Heart left ventricle (tissue), 16 donors: ENCODE data around the gene FMO2. TPM values are rescaled to one million over a fixed set of nuclear protein-coding genes. Genes with fewer than 3 reads are reported as not detected.

Source experiments
- ATAC-seq, 4 donors: fragments of 200-7000 bp; cut with Tn5 transposase; one replicate each; pipeline ENCODE4 v1.9.1; 2020 to 2022; ENCODE audit warnings: moderate library complexity in 4 of 4, mild to moderate bottlenecking in 3 of 4, moderate number of reproducible peaks in 1 of 4
- DNase-seq, 5 donors: peaks; one replicate each; pipeline ENCODE4 v3.0.0-alpha.2; 2020
- H3K27ac ChIP-seq, 12 donors: fragments of 200-600 bp; sonication (generic) in 4 of 12; one replicate each; pipeline versions ENCODE4 v1.5.0 to v1.8.0; 2016 to 2022; ENCODE audit warnings: mild to moderate bottlenecking in 2 of 12
- H3K27me3 ChIP-seq, 9 donors: fragments of 200-600 bp; sonication (generic) in 2 of 9; one replicate each; pipeline versions ENCODE4 v1.5.1 to v1.8.0; 2016 to 2022; ENCODE audit warnings: mild to moderate bottlenecking in 3 of 9
- H3K36me3 ChIP-seq, 9 donors: fragments of 200-600 bp; sonication (generic) in 2 of 9; one replicate each; pipeline versions ENCODE4 v1.5.0 to v1.8.0; 2018 to 2022; ENCODE audit warnings: mild to moderate bottlenecking in 2 of 9
- H3K4me1 ChIP-seq, 12 donors: fragments of 200-600 bp; sonication (generic) in 4 of 12; one replicate each; pipeline versions ENCODE4 v1.5.0 to v1.8.0; 2016 to 2022; ENCODE audit warnings: mild to moderate bottlenecking in 3 of 12
- H3K4me3 ChIP-seq, 12 donors: fragments of 200-600 bp; sonication (generic) in 4 of 12; one replicate each; pipeline versions ENCODE4 v1.5.0 to v1.8.0; 2017 to 2022; ENCODE audit warnings: mild to moderate bottlenecking in 9 of 12, moderate library complexity in 4 of 12
- H3K9me3 ChIP-seq, 12 donors: fragments of 200-600 bp; sonication (generic) in 4 of 12; one replicate each; pipeline versions ENCODE4 v1.5.0 to v1.8.0; 2016 to 2022; ENCODE audit warnings: mild to moderate bottlenecking in 1 of 12
- POLR2A ChIP-seq, 2 donors: fragments of 450-650 bp; IDR thresholded peaks; one replicate each; pipeline ENCODE4 v1.6.1; 2017; ENCODE audit warnings: antibody characterized with exemption in 2 of 2, mild to moderate bottlenecking in 2 of 2, moderate library complexity in 2 of 2
- WGBS, 4 donors: extraction: QIAGEN DNeasy Blood & Tissue Kit in 2 of 4; methylation state at CpG; one replicate each; pipeline versions ENCODE4 v1.1.5 to v1.1.7; 2013 to 2018; 5-methylcytosine and 5-hydroxymethylcytosine counted together
- intact Hi-C, 10 donors: fragments of 100-400 bp; cut with DNase I; formaldehyde crosslinking; loops; one replicate each; pipeline versions ENCODE4 v1.11.1 to v1.14.2; 2022
- polyA plus RNA-seq, 2 donors: library from polyadenylated mRNA; stranded (reverse); fragments of 200-250 nt; gene quantifications; one replicate each; pipeline ENCODE4 v1.2.3, GENCODE V29; 2013
- total RNA-seq, 9 donors: library from RNA; depleted of rRNA in 2 of 9; stranded (reverse); fragments of >200 nt in 2 of 9; fragmentation: NEBNext Ultra II Directional in 3 of 9; extraction: Animal tissue kit (Norgen Biotek cat#: 25700) in 3 of 9; gene quantifications; one replicate each; pipeline versions ENCODE4 v1.1.0 to v1.2.4, GENCODE V29; 2016 to 2023
- TF ChIP-seq, protein P1 (sequence below), 12 donors: fragments of 200-600 bp; sonication (generic) in 4 of 12; IDR thresholded peaks; one replicate each; pipeline versions ENCODE4 v1.5.0 to v1.8.0; 2018 to 2022; ENCODE audit warnings: antibody characterized with exemption in 12 of 12, mild to moderate bottlenecking in 5 of 12
- donor health status: ischemic (EF 13 %, LVEDD 7.1; RV severe dilation, severe dysfunction).
- donor health status: healthy with polysubstance abuse.
- donor health status: DM: no; HTN: yes; CAD: no.
- donor health status: DM: no; HTN: no; CAD: no.
- donor health status: ischemic (EF 25% LVEDD 6.9; RV normal size, moderate dysfunction).
- donor health status: ischemic (EF 25% LVEDD 5.7; RV mildly dilated, moderate dysfunction).
- donor health status: healthy.
- donor health status: DM: yes; HTN: yes; CAD: no.
- donor health status: ischemic (EF 35%, LVEDD 5.7; RV mildly dilated, moderate dysfunction).
- donor health status: nonischemic (EF 11% LVEDD 7.7; RV severe dilation, severe dysfunction).
- donor health status: DM: yes; HTN: yes; CAD: no.
- donor health status: PGD.
- donor health status: ischemic (EF 29% LVEDD 5.4; RV normal size, mild dysfunction).
- donor health status: nonischemic (EF 23%, LVEDD 6.1; RV moderate dilation, normal function).

The FMO2 gene
- total and polyA plus RNA-seq, 11 donors, result 7.5 to 65.6 (median 28.6) TPM

DNA sequence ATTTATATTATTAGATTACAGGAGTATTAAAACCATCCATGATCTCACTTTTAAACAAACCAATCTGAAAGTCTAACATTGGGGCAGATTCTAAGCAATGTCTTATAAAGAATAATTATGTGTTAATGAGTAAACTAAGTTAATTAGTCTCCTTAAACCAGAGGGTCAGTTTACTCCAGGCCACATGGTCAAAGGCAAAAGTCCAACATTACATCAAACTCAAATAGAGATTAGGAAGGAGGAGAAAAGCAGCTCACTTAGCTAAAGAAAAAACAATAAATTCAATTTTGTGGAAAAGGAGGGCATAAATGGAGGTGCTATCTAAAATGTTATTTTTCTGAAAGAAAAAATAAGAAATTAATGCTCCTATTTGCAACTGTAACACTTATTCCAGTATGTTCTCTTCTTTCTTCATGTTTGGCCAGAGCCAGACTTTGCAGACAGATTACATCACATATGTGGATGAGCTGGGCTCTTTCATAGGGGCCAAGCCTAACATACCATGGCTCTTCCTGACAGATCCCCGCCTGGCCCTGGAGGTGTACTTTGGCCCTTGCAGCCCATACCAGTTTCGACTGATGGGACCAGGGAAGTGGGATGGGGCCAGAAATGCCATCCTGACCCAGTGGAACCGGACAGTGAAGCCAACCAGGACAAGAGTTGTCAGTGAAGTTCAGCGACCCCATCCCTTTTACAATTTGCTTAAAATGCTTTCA, 24.3 kb upstream of the FMO2 start:
- H3K27me3 ChIP-seq, result no peaks in the 10 kb centered on the region
- H3K4me1 ChIP-seq, result peaks cover 0 to 15% (median 2%) of the 10 kb centered on the region in 12 donors
- peaks cover 0 to 6% (median 0%) of the 10 kb centered on the region in 12 donors for H3K9me3 ChIP-seq
- TF ChIP-seq, protein P1, sequence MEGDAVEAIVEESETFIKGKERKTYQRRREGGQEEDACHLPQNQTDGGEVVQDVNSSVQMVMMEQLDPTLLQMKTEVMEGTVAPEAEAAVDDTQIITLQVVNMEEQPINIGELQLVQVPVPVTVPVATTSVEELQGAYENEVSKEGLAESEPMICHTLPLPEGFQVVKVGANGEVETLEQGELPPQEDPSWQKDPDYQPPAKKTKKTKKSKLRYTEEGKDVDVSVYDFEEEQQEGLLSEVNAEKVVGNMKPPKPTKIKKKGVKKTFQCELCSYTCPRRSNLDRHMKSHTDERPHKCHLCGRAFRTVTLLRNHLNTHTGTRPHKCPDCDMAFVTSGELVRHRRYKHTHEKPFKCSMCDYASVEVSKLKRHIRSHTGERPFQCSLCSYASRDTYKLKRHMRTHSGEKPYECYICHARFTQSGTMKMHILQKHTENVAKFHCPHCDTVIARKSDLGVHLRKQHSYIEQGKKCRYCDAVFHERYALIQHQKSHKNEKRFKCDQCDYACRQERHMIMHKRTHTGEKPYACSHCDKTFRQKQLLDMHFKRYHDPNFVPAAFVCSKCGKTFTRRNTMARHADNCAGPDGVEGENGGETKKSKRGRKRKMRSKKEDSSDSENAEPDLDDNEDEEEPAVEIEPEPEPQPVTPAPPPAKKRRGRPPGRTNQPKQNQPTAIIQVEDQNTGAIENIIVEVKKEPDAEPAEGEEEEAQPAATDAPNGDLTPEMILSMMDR (IDR thresholded peaks at IDR 0.05), result no peak
- TF ChIP-seq POLR2A (IDR thresholded peaks at IDR 0.05), result no peak
- DNase-seq (no peak), ATAC-seq (peak; percentile 49 to 90 (median 57))
- H3K27ac ChIP-seq, result peak overlapping the region in 6 of 12 donors; percentile 3 to 66 (median 26)
- no peak overlapping the region for H3K4me3 ChIP-seq
- WGBS, 4 donors, result 79 to 89% (median 85%) methylated on average over 4 of the region's 4 CpGs
- intact Hi-C loops, result no loop called here
- H3K36me3 ChIP-seq, result no peaks in the 10 kb centered on the region

DNA sequence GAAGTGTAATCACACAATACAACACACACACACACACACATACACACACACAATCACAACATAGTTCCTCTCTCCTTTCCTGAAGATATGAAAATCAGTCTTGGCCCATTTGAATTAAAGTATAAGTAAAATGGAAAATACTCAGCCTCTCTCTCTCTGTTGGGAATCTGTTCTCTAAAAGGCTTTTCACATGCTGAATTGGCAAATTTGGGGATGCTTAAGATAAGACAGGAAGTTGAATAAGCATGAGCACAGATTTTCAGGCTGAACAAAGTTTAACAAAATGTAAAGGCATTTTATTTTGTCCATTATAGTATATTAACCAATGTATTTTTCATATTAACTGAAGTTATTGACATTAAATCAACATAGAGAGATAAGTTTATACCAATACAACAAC, 23.7 kb upstream of the FMO2 start:
- no peaks in the 10 kb centered on the region for H3K36me3 ChIP-seq
- TF ChIP-seq, protein P1 (IDR thresholded peaks at IDR 0.05), result no peak
- no peak for TF ChIP-seq POLR2A (IDR thresholded peaks at IDR 0.05)
- no peak for ATAC-seq
- no peak overlapping the region for H3K4me3 ChIP-seq
- peaks cover 0 to 15% (median 2%) of the 10 kb centered on the region in 12 donors for H3K4me1 ChIP-seq
- H3K27me3 ChIP-seq, result no peaks in the 10 kb centered on the region
- intact Hi-C loops, result no loop called here
- DNase-seq, result no peak
- peak overlapping the region in 2 of 12 donors; percentile 42 to 66 for H3K27ac ChIP-seq
- H3K9me3 ChIP-seq, result peaks cover 0 to 6% (median 0%) of the 10 kb centered on the region in 12 donors

DNA sequence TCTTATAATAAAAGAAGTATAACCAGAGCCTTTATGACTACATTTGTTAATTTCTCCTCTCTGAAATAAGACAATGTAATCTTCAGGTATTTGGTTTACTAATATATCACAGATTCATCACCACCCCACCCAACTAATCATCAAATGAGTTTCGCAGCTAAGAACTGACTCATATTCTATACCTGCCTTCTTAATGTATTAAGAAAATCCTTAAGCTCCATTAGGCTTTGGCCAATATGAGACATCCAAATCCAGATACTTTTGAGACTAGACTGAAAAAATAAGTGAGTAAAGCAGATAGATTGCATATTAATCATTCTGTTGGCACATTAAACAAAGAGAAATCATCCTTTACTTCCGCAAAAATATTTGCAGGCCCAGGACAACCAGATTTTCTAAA, 18.7 kb upstream of the FMO2 start:
- Histone ChIP-seq H3K36me3 (no peaks in the 10 kb centered on the region), H3K9me3 (no peaks in the 10 kb centered on the region), H3K27me3 (no peaks in the 10 kb centered on the region), H3K4me3 (no peak overlapping the region), H3K4me1 (peaks cover 0 to 8% (median 0%) of the 10 kb centered on the region in 12 donors), H3K27ac (no peak overlapping the region)
- WGBS, 4 donors, result 95 to 99% (median 96%) methylated on average over 2 of the region's 2 CpGs
- no peak for ATAC-seq
- intact Hi-C loops, result no loop called here
- TF ChIP-seq, protein P1 (IDR thresholded peaks at IDR 0.05), result no peak
- TF ChIP-seq POLR2A (IDR thresholded peaks at IDR 0.05), result no peak
- DNase-seq, result no peak

- H3K4me3 ChIP-seq, result no peak overlapping the region
- TF ChIP-seq, protein P1 (IDR thresholded peaks at IDR 0.05), result no peak
- no peak for TF ChIP-seq POLR2A (IDR thresholded peaks at IDR 0.05)
- H3K9me3 ChIP-seq, result no peaks in the 10 kb centered on the region
- H3K4me1 ChIP-seq, result peaks cover 0 to 8% (median 0%) of the 10 kb centered on the region in 12 donors
- no peaks in the 10 kb centered on the region for H3K36me3 ChIP-seq
- DNase-seq, result no peak
- WGBS, 4 donors, result 47 to 98% (median 88%) methylated on average over 2 of the region's 2 CpGs
- no peak for ATAC-seq
- intact Hi-C loops, result no loop called here
- no peak overlapping the region for H3K27ac ChIP-seq
- H3K27me3 ChIP-seq, result no peaks in the 10 kb centered on the region
Observed at GRCh38 chr1:171167785-171168184, 17.3 kb upstream of the FMO2 start.
